Mononuclear cell (primary cell): ENCODE results near the gene MRGPRD. TPM values are rescaled to one million over a fixed set of nuclear protein-coding genes. Genes with fewer than 3 reads are reported as not detected.

Source experiments
- H3K27me3 ChIP-seq: 2 replicates; pipeline ENCODE4 v1.6.0; 2011; ENCODE audit warnings: low read length, control low read depth; ENCODE audit not compliant: insufficient read depth
- H3K4me1 ChIP-seq: 2 replicates; pipeline ENCODE4 v1.5.1; 2011; ENCODE audit warnings: mild to moderate bottlenecking, low read length, control low read depth; ENCODE audit not compliant: insufficient read depth
- H3K4me3 ChIP-seq: 2 replicates; pipeline ENCODE4 v1.5.1; 2011; ENCODE audit warnings: mild to moderate bottlenecking, low read length, moderate library complexity
- H3K9me3 ChIP-seq: 2 replicates; pipeline ENCODE4 v1.5.1; 2011; ENCODE audit warnings: low read depth, mild to moderate bottlenecking, control low read depth, low read length
- total RNA-seq: library from RNA; depleted of rRNA; stranded (reverse); fragments of >200 nt; gene quantifications from one replicate; pipeline ENCODE4 v1.2.3, GENCODE V29; 2012

The MRGPRD gene
- total RNA-seq, 1 donor: not detected

DNA sequence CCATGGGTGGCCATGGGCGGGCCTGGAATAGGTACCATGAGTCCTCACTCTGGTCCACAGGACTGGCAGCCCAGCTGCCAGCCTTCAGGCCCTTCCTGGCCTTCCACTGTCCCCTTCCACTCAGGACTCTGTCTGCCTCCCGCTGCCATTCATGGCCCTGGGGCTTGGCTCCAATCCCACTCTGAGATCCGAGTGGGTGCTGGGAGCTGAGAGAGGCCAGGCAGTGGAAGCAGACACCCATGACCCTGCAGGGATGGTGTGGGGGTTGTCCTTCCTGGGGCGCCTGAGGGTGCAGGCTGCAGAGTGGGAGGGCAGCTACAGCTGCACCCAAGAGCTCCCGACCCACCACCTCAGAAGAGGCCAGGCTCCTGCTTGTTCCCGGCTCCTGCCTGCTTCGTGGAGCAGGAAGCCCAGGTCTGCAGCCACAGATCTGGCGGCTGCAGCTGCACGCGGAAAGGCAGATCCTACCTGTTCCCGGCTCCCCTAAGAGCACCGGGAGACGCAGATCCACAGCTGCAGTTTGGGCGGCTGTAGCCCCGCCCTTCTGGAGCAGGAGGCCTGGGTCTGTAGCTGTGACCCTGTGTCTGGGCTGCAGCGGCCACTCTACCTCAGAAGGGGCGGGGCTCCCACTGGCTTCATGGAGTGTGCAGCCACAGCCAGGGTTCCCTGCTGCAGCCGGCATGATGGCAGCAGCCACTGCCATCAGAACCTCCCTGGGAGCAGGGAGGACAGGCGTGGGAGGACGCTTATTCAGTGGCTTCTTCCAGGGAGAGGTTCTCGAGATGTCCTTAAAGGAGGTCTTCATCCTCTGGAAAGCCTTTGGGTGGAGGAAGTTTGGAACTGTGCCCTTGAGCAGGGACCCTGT lies 49.6 kb downstream of the MRGPRD start:
- peaks cover 24% of the 10 kb centered on the region for H3K4me1 ChIP-seq
- no peaks in the 10 kb centered on the region for H3K9me3 ChIP-seq
- H3K27me3 ChIP-seq: no peaks in the 10 kb centered on the region
- no peak overlapping the region for H3K4me3 ChIP-seq

Other genes with a start within 250 kb of the MRGPRD start
- gene TESMIN, start 229.5 kb downstream of the MRGPRD start, total RNA-seq: 1.4 TPM
- 13.7 TPM for gene CPT1A, start 139.1 kb downstream of the MRGPRD start, total RNA-seq
- 20.4 TPM for gene MRPL21, start 77.2 kb downstream of the MRGPRD start, total RNA-seq
- gene IGHMBP2, start 77.1 kb downstream of the MRGPRD start, total RNA-seq: 15.5 TPM
- under 0.01 TPM for gene MRGPRF, start 32.3 kb upstream of the MRGPRD start, total RNA-seq
- gene TPCN2, start 67.9 kb upstream of the MRGPRD start, total RNA-seq: 9.1 TPM
- 0.31 TPM for gene SMIM38, start 174.9 kb upstream of the MRGPRD start, total RNA-seq